Vagina (tissue), 2 donors: ENCODE results near the gene TNS3.

Experiments used
- CTCF ChIP-seq, 3 experiments: fragments of 450-650 bp in 2 of 3; fragments of 200-600 bp in 1 of 3; sonication (generic) in 1 of 3; IDR thresholded peaks; one replicate each; pipeline ENCODE4 v1.5.1; 2017 to 2019; ENCODE audit warnings: antibody characterized with exemption in 3 of 3, mild to moderate bottlenecking in 2 of 3, moderate library complexity in 2 of 3
- POLR2A ChIP-seq, 2 donors: fragments of 450-650 bp; IDR thresholded peaks; one replicate each; pipeline ENCODE4 v1.6.1; 2017; ENCODE audit warnings: antibody characterized with exemption in 2 of 2, mild to moderate bottlenecking in 2 of 2, moderate library complexity in 2 of 2
- POLR2AphosphoS5 ChIP-seq, 2 donors: sonication (generic); formaldehyde crosslinking; IDR thresholded peaks; one replicate each; pipeline ENCODE4 v1.9.0; 2017; ENCODE audit warnings: antibody characterized with exemption in 2 of 2, mild to moderate bottlenecking in 2 of 2, low read depth in 1 of 2; ENCODE audit not compliant: insufficient read depth in 1 of 2

DNA sequence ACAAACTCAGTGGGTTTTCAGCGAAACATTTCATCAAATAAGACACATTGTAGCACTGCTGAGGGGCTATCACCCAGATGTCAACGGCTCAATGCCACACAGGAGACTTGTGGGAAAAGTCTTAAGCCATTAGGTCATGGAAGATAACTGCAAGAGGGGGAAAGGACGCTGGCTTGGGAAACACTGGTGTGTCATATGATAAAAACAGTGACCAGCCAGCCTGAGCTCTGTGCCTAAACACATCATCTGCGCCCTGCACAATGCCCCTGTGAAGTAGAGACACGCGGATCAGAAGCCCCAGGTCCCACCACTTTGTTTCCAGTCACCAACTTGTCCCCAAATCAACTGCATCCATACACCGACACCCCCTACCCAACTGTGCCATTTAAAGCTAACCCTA lies 116.7 kb downstream of the TNS3 start:
- TF ChIP-seq CTCF (IDR thresholded peaks at IDR 0.05) = no peak
- TF ChIP-seq POLR2A (IDR thresholded peaks at IDR 0.05) = no peak
- TF ChIP-seq POLR2AphosphoS5 (IDR thresholded peaks at IDR 0.05; ENCODE audit: insufficient read depth in 1 of 2, low read depth in 1 of 2) = no peak
